ENCODE data around the gene NGDN.

DNA sequence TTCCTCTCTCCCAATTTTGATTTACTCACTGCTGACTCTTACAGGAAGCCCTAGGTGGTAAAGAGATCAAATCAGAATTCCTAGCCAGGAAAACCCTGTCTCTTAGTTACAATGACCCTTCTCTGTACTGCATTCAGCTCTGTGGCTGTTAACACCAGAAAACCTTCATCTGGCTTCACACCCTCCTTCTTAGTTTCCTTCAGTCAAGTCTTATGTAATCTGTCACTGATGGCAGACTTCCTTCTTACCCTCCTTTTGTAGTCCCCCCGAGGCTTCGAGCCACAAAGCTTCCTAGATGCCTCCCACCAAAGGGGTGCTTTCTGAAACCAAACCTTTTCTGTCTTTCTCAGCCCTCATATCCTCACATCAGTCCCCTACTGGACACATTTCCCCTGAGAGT lies 16.5 kb downstream of the NGDN start:
- TF ChIP-seq, protein P1, sequence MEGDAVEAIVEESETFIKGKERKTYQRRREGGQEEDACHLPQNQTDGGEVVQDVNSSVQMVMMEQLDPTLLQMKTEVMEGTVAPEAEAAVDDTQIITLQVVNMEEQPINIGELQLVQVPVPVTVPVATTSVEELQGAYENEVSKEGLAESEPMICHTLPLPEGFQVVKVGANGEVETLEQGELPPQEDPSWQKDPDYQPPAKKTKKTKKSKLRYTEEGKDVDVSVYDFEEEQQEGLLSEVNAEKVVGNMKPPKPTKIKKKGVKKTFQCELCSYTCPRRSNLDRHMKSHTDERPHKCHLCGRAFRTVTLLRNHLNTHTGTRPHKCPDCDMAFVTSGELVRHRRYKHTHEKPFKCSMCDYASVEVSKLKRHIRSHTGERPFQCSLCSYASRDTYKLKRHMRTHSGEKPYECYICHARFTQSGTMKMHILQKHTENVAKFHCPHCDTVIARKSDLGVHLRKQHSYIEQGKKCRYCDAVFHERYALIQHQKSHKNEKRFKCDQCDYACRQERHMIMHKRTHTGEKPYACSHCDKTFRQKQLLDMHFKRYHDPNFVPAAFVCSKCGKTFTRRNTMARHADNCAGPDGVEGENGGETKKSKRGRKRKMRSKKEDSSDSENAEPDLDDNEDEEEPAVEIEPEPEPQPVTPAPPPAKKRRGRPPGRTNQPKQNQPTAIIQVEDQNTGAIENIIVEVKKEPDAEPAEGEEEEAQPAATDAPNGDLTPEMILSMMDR (IDR thresholded peaks at IDR 0.05) = no peak
- TF ChIP-seq POLR2A (IDR thresholded peaks at IDR 0.05) = no peak
